ENCODE measurements around the gene AVPR2. TPM values are rescaled to one million over a fixed set of nuclear protein-coding genes. Genes with fewer than 3 reads are reported as not detected.

AVPR2 gene
- total and polyA plus RNA-seq, 2 donors (not counting 1 experiment from before 2014, with no cell fraction given), result not detected

GRCh38 chrX:153926552-153926857, 22.0 kb downstream of the AVPR2 start:
- no peak overlapping the region for H3K27ac ChIP-seq (ENCODE audit: insufficient read depth, low read length)
- no peak for DNase-seq (ENCODE audit: low read depth in 2 of 2)
- H2AFZ ChIP-seq (ENCODE audit: low read length), result no peak overlapping the region

GRCh38 chrX:153926858-153927671, 22.6 kb downstream of the AVPR2 start:
- H2AFZ ChIP-seq (ENCODE audit: low read length), result no peak overlapping the region
- H3K4me2 ChIP-seq (ENCODE audit: extremely low read depth, insufficient read depth, low read length), result peak overlapping the region; percentile 92
- peak overlapping the region; percentile 47 to 67 (median 56) for H3K4me3 ChIP-seq (replicated peaks in 1 of 4; ENCODE audit: control extremely low read depth in 1 of 4, insufficient read depth in 1 of 4, low read depth in 3 of 4, low read length in 4 of 4)
- H3K9ac ChIP-seq (ENCODE audit: insufficient read depth, low read length), result peak overlapping the region; percentile 83
- TF ChIP-seq CTCF (conservative IDR thresholded peaks at IDR 0.05 in 1 of 2, IDR thresholded peaks at IDR 0.05 in 1 of 2; ENCODE audit: low read depth in 1 of 2, low read length in 2 of 2) (no peak), EZH2 (IDR thresholded peaks at IDR 0.05; ENCODE audit: low read length, missing control alignments) (no peak)
- peaks cover 7% of the 10 kb centered on the region for H3K4me1 ChIP-seq (ENCODE audit: control insufficient read depth, extremely low read depth, insufficient read depth, low read length)
- H4K20me1 ChIP-seq (ENCODE audit: control insufficient read depth, extremely low read depth, insufficient read depth, low read length), result no peaks in the 10 kb centered on the region
- no peaks in the 10 kb centered on the region for H3K79me2 ChIP-seq (ENCODE audit: control insufficient read depth, insufficient read depth, low read length)
- no peaks in the 10 kb centered on the region for H3K9me3 ChIP-seq (ENCODE audit: control insufficient read depth, insufficient read depth, low read depth, low read length)
- peaks cover 6% of the 10 kb centered on the region for H3K36me3 ChIP-seq (ENCODE audit: control insufficient read depth, insufficient read depth, low read length)
- peak in 1 of 2 donors; percentile 30 for DNase-seq (ENCODE audit: low read depth in 2 of 2)
- peak overlapping the region; percentile 88 for H3K27ac ChIP-seq (ENCODE audit: insufficient read depth, low read length)
- H3K27me3 ChIP-seq (ENCODE audit: control insufficient read depth, insufficient read depth, low read length), result no peaks in the 10 kb centered on the region

More at GRCh38 chrX:153926552-153926857, 22.0 kb downstream of the AVPR2 start:
- Histone ChIP-seq H3K9me3 (ENCODE audit: control insufficient read depth, insufficient read depth, low read depth, low read length) (no peaks in the 10 kb centered on the region), H3K4me1 (ENCODE audit: control insufficient read depth, extremely low read depth, insufficient read depth, low read length) (peaks cover 7% of the 10 kb centered on the region), H3K4me2 (ENCODE audit: extremely low read depth, insufficient read depth, low read length) (no peak overlapping the region), H3K36me3 (ENCODE audit: control insufficient read depth, insufficient read depth, low read length) (peaks cover 4% of the 10 kb centered on the region), H3K9ac (ENCODE audit: insufficient read depth, low read length) (no peak overlapping the region), H3K4me3 (replicated peaks in 1 of 4; ENCODE audit: control extremely low read depth in 1 of 4, insufficient read depth in 1 of 4, low read depth in 3 of 4, low read length in 4 of 4) (no peak overlapping the region), H3K79me2 (ENCODE audit: control insufficient read depth, insufficient read depth, low read length) (no peaks in the 10 kb centered on the region), H4K20me1 (ENCODE audit: control insufficient read depth, extremely low read depth, insufficient read depth, low read length) (no peaks in the 10 kb centered on the region), H3K27me3 (ENCODE audit: control insufficient read depth, insufficient read depth, low read length) (no peaks in the 10 kb centered on the region)
- TF ChIP-seq CTCF (conservative IDR thresholded peaks at IDR 0.05 in 1 of 2, IDR thresholded peaks at IDR 0.05 in 1 of 2; ENCODE audit: low read depth in 1 of 2, low read length in 2 of 2), result no peak
- TF ChIP-seq EZH2 (IDR thresholded peaks at IDR 0.05; ENCODE audit: low read length, missing control alignments), result no peak

GRCh38 chrX:153927672-153927921, 23.1 kb downstream of the AVPR2 start:
- Histone ChIP-seq H3K9ac (ENCODE audit: insufficient read depth, low read length) (peak overlapping the region; percentile 83), H3K27ac (ENCODE audit: insufficient read depth, low read length) (peak overlapping the region; percentile 88), H3K27me3 (ENCODE audit: control insufficient read depth, insufficient read depth, low read length) (no peaks in the 10 kb centered on the region), H4K20me1 (ENCODE audit: control insufficient read depth, extremely low read depth, insufficient read depth, low read length) (no peaks in the 10 kb centered on the region), H3K4me1 (ENCODE audit: control insufficient read depth, extremely low read depth, insufficient read depth, low read length) (peaks cover 7% of the 10 kb centered on the region), H3K79me2 (ENCODE audit: control insufficient read depth, insufficient read depth, low read length) (no peaks in the 10 kb centered on the region), H2AFZ (ENCODE audit: low read length) (no peak overlapping the region), H3K4me3 (replicated peaks in 1 of 4; ENCODE audit: control extremely low read depth in 1 of 4, insufficient read depth in 1 of 4, low read depth in 3 of 4, low read length in 4 of 4) (peak overlapping the region; percentile 47 to 67 (median 56)), H3K9me3 (ENCODE audit: control insufficient read depth, insufficient read depth, low read depth, low read length) (no peaks in the 10 kb centered on the region), H3K4me2 (ENCODE audit: extremely low read depth, insufficient read depth, low read length) (peak overlapping the region; percentile 92), H3K36me3 (ENCODE audit: control insufficient read depth, insufficient read depth, low read length) (peaks cover 10% of the 10 kb centered on the region)
- TF ChIP-seq EZH2 (IDR thresholded peaks at IDR 0.05; ENCODE audit: low read length, missing control alignments), result no peak
- TF ChIP-seq CTCF (conservative IDR thresholded peaks at IDR 0.05 in 1 of 2, IDR thresholded peaks at IDR 0.05 in 1 of 2; ENCODE audit: low read depth in 1 of 2, low read length in 2 of 2), result no peak
- DNase-seq (ENCODE audit: low read depth in 2 of 2), result no peak

Measured in fibroblast of lung (primary cell).